NCI-H128 (cell line): ENCODE data around the gene ENTHD1.

Experiments
- DNase-seq: peaks from one replicate; lab custom pipeline; 2025; ENCODE audit not compliant: unreplicated experiment; lab: John Stamatoyannopoulos, UW

The ENTHD1 gene

DNA sequence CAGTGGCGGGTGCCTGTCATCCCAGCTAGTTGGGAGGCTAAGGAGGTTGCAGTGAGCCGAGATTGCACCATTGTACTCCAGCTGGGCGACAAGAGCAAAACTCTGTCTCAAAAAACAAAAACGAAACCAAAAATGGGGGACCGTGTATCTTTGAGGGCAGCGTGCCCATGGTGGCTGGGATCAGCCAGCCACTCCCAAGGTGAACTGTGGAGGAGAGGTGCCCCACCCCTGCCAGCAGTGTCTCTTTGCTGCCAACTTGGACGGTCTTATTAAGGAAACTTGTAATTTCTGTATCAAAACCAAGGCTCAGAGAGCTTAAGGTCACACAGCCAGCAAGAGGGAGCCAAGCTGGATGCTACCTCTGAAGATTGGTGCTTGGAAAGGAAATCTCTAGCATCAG, 175.4 kb downstream of the ENTHD1 start:
- DNase-seq, result no peak

DNA sequence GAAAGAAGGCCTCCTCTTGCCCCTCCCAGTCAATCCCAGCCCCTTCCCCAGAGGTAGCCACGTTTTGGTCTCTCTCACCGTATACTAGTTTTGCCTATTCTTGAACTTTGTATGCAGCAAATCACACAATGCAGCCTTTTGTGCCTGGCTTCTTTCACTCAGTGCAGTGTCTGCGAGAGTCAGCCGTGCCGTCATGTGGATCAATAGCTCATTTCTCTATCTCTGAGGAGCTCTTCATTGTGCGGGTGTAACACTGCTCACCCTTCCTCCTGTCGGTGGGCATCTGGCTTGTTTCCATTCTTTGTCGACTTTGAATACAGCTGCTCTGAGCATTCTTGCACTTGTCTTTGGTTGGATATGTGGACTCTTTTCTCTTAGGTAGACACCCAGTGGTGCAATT, 176.5 kb downstream of the ENTHD1 start:
- DNase-seq, result no peak

GRCh38 chr22:39716534-39716933, 177.0 kb downstream of the ENTHD1 start:
- DNase-seq, result no peak

- DNase-seq, result no peak
These were observed 177.6 kb downstream of the ENTHD1 start for GRCh38 chr22:39715778-39716495.

DNA sequence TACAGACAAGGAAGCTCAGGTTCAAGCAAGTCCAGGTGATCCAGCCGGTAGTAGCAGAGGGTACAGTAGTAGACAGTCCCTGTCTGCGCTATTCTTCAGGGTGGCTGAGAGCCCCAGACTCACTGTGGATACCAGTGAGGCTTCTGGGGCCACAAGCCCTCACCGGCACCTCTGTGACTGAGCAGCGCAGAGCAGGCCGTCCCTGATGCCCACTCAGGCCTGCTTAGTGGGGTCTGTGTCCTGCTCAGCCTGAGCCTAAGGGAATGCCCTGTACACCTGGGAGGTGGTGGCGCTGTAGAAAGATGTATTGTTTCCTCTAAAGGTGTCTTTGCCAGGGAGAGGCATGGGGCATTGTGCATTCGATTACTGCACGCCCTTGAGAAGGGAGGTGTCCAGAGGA, 179.2 kb downstream of the ENTHD1 start:
- DNase-seq, result no peak

DNA sequence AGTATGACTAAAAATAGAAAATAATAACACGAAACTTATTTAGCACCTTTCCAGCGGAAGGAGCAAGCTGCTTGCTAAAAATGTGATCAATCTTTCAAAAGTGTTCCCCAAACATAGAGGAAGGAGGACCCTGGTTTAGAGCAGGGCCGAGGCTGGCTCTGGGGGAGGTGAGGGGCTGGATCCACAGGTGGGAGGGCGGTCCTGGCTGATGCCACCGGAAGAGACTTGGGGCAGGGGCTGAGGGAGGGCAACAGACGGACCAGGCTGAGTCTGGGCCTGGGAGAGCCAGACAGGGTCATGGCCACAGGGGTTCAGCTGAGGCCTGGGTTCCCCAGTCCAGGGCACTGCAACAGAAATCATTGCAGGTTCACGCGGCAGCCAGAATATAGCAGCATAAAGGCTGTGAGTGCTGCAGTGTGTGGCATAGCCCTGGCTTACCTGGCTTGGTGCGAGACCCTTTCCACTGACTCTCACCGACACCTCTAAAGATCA, 179.7 kb downstream of the ENTHD1 start:
- DNase-seq, result no peak

DNA sequence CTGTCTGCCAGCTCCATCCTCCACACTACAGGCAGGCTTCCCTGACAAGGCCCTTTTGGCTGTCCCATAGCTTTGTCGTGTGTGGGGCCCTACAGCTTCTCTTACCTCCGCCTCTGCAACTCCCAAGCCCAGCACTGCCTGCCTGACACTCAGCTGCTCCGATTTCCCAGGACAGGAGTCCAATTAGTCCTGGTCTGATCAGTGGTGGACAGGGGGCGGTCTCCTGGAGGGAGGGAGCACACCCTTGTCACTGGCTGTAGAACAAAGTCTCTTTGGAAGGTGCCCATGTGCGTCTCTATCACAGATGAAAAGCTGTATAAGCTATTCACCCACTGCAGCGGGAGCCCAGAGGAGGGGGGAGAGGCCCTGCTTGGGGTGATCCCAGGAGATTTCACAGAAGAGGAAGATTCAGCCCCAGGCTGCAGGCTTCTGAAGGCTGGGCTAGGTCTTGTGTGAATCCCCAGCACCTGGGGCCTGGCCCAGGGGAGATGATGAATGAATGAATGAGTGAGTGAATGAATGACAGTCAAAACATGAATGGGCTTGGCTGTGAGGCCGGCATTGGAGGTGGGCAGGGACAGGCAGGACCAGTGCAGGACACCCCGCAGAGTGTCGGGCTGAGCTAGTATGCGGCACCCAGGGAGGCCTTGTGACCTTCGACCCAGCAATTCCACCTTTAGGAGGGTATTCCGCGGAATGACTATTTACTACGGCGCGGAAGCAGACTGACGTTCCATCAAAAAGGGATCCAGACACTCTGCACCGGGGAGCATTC, 180.6 kb downstream of the ENTHD1 start:
- no peak for DNase-seq

DNA sequence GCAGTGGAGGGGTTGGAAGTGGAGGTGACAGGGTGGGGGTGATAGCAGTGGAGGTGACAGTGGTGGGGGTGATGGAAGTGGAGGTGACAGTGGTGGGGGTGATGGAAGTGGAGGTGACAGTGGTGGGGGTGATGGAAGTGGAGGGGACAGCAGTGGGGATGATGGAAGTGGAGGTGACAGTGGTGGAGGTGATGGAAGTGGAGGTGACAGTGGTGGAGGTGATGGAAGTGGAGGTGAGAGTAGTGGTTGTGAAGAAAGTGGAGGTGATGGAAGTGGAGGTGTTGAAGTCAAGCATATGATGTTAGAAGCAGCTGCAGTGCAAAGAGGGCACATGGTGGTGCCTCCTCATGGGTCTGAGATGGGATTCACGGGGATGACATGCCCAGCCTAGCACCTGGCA, 181.5 kb downstream of the ENTHD1 start:
- DNase-seq, result no peak

GRCh38 chr22:39710380-39711150, 183.0 kb downstream of the ENTHD1 start:
- no peak for DNase-seq

DNA sequence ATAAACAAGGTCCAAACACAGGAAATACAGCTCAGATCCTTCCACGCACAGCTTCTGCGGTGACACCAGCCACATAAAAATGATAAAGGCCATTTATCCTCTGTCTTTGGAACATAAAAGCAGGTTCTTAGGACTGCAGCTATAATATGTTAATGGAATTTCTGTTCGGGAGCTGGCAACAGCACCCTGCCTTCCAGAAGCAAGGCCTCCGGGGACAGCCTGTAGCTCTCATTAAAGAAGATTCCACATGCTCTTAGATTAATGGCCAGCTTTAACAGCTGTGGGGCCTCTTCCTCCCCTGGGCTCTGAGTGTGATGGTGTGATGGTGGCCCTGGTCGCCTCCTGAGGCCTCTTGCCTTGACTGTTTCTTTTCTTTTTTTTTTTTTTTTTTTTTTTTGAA, 185.7 kb downstream of the ENTHD1 start:
- DNase-seq, result no peak

- no peak for DNase-seq
These were observed 186.2 kb downstream of the ENTHD1 start for GRCh38 chr22:39707351-39707750.

DNA sequence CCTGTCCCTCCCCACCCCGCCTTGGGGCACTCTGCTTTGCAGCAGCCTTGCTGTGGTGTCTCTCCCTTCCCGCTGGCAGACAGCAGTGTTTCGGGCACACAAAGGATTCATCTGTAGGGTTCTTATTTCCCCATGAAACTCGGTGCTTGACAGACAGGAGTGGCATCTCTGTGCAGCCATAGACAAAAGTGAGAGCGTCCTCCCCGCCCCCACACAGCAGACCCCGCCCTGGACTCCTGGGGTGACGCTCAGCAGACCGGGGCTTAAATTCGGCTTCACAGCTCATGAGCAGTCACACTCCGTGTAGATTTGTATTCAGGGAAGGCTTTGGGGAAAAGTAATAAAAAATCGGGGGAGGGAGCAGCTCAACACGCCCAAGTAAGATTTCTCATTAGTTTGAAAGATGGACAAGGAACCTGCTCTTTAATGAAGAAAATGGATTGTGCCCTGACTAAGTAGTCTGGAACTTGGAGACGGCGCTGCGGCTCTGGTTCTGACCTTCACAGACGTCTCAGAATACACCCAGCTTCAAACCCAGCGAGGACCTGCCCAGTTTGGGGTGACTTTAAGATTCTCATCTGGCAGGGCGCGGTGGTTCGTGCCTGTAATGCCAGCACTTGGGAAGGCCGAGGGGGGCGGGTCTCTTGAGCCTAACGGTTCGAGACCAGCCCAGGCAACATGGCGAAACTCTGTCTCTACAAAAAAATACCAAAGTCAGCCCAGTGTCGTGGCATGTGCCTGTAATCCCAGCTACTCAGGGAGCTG, 187.0 kb downstream of the ENTHD1 start:
- DNase-seq, result no peak

DNA sequence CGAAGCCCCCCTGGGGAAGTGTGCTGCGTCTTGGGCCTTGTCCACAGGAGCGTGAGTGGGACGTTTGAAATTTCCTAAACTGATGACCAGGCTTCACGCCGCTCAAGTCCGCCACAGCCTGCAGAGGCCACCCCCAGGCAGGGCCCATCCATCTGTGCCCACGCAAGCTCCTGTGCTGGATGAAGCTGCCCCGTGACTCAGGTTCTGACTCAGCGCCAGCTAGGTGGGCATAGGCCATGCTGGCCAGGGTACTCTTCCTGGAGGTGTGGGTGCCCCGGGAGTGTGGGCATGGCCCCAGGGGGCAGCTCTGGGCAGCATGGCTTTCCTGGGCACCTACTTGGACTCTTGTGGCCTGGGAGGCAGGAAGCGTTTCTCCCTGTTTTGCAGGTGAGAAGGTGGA, 188.2 kb downstream of the ENTHD1 start:
- no peak for DNase-seq

GRCh38 chr22:39703928-39704639, 189.5 kb downstream of the ENTHD1 start:
- no peak for DNase-seq

DNA sequence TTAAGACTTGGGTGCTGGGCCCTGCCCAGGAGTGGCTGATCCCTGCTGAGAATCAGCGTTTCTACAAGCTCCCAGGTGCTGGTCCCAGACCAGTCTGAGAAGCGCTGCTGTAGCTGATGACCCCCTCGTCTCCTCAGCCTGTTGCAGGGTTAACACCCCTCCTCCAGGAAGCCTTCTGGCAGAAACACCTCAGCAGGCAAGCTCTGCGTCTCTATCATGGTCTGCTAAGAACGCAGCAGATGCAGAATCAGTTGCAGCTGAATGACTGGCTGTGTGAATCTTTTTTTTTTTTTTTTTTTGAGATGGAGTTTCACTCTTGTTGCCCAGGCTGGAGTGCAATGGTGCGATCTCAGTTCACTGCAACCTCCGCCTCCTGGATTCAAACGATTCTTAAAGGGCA, 190.5 kb downstream of the ENTHD1 start:
- no peak for DNase-seq

GRCh38 chr22:39700565-39700964, 193.0 kb downstream of the ENTHD1 start:
- no peak for DNase-seq

- DNase-seq, result no peak
These were observed 193.8 kb downstream of the ENTHD1 start for GRCh38 chr22:39699631-39700360.

- no peak for DNase-seq
These were observed 195.7 kb downstream of the ENTHD1 start for GRCh38 chr22:39697790-39698430.

DNA sequence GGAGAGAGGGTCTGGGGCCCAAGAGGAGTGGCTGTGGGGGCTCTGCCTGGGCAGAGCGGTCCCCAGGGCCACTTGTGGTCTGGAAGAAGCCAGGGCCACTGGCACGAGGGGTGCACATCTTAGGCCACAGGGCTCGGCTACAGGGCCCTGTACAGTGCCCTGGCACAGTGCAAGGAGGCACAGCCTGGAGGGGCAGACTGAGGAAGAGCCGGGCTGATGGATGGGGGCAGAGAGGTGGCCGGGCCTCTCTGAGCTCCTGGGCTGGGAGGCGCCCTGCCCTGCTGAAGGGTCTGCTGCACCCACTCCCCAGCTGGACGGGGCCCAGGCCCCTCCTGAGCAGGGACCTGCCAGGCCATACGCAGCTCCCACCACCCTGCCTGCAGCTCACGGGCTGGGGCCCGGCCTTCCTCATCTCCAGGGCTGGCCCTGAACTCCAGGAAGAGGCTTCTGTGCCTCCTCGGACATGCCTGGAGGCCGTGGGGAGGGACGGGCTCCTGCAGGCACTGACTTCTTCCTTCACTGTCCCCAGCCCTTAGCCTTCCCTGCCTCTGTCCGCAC, 199.5 kb downstream of the ENTHD1 start:
- no peak for DNase-seq
